Stomach (tissue), 9 donors: ENCODE data around the gene PPP1R12A. TPM values are rescaled to one million over a fixed set of nuclear protein-coding genes. Genes with fewer than 3 reads are reported as not detected.

Source experiments
- DNase-seq, 2 donors: peaks; one replicate each; pipeline versions ENCODE4 v3.0.0 to v3.0.0-alpha.2; 2013 to 2019
- H3K27ac ChIP-seq, 5 donors: fragments of 200-600 bp in 4 of 5; sonication (generic) in 4 of 5; one replicate each; pipeline ENCODE4 v1.5.1; 2013 to 2019; ENCODE audit warnings: mild to moderate bottlenecking in 1 of 5, moderate library complexity in 1 of 5
- H3K27me3 ChIP-seq, 3 donors: fragments of 200-600 bp; sonication (generic); one replicate each; pipeline ENCODE4 v1.5.1; 2017 to 2019; ENCODE audit warnings: mixed run types in 1 of 3
- H3K36me3 ChIP-seq, 4 donors: fragments of 200-600 bp; sonication (generic); 1 replicate in 3 of 4; 2 replicates in 1 of 4; pipeline ENCODE4 v1.5.1; 2016 to 2019
- H3K4me1 ChIP-seq, 4 donors: fragments of 200-600 bp; sonication (generic); one replicate each; pipeline ENCODE4 v1.5.1; 2016 to 2019
- H3K4me3 ChIP-seq, 4 donors: fragments of 200-600 bp; sonication (generic) in 3 of 4; one replicate each; pipeline ENCODE4 v1.5.1; 2016 to 2019; ENCODE audit warnings: mild to moderate bottlenecking in 1 of 4
- H3K9me3 ChIP-seq, 4 donors: fragments of 200-600 bp; sonication (generic); one replicate each; pipeline ENCODE4 v1.5.1; 2016 to 2019
- CTCF ChIP-seq, 7 experiments: fragments of 450-650 bp in 4 of 7; fragments of 200-600 bp in 3 of 7; sonication (generic) in 3 of 7; IDR thresholded peaks; one replicate each; pipeline ENCODE4 v1.5.1; 2016 to 2019; ENCODE audit warnings: antibody characterized with exemption in 7 of 7, control low read depth in 2 of 7, mild to moderate bottlenecking in 1 of 7
- EP300 ChIP-seq: sonication (generic); formaldehyde crosslinking; IDR thresholded peaks from one replicate; pipeline ENCODE4 v1.6.1; 2017; ENCODE audit warnings: antibody characterized with exemption
- POLR2A ChIP-seq, 4 donors: fragments of 450-650 bp; IDR thresholded peaks; one replicate each; pipeline ENCODE4 v1.6.1; 2016; ENCODE audit warnings: antibody characterized with exemption in 4 of 4, control low read depth in 2 of 4, mild to moderate bottlenecking in 1 of 4, moderate library complexity in 1 of 4
- POLR2AphosphoS5 ChIP-seq, 3 donors: sonication (generic); formaldehyde crosslinking; IDR thresholded peaks; one replicate each; pipeline ENCODE4 v1.6.1; 2016; ENCODE audit warnings: antibody characterized with exemption in 3 of 3
- WGBS, 5 donors: extraction: QIAGEN DNeasy Blood & Tissue Kit in 3 of 5; methylation state at CpG; one replicate each; pipeline versions ENCODE4 v1.1.5 to v1.1.7; 2013 to 2018; 5-methylcytosine and 5-hydroxymethylcytosine counted together
- intact Hi-C: fragments of 100-400 bp; cut with DNase I; formaldehyde crosslinking; loops from one replicate; pipeline ENCODE4 v1.15.1; 2023; ENCODE audit warnings: low total_unique reads
- polyA plus RNA-seq, 3 donors: library from polyadenylated mRNA; stranded (reverse); fragments of 200-250 nt; gene quantifications; one replicate each; pipeline ENCODE4 v1.2.3, GENCODE V29; 2013
- total RNA-seq, 5 donors: library from RNA; depleted of rRNA; stranded (reverse); fragments of >200 nt; gene quantifications; one replicate each; pipeline versions ENCODE4 v1.1.0 to v1.2.3, GENCODE V29; 2014 to 2016
- donor health status: healthy with polysubstance abuse.
- donor health status: Bipolar disorder and iron deficiency.
- donor health status: healthy.

Gene PPP1R12A
- total and polyA plus RNA-seq, 8 donors, result 7.5 to 425 (median 112) TPM

DNA sequence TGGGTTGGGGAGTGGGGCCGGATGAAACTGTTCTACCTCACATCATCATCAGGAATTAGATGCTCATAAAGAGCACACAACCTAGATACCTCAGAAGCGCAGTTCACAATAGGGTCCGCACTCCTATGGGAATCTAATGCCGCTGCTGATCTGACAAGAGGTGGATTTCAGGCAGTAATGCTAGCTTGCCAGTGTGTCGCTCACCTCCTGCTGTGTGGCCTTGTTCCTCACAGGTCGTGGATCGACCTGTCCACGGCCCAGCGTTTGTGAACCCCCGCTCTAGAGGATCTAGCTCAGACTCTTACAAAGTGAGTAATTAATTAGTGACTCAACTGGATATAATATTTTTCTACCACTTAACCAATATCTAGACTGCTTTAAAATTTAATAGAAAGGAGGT lies 5.8 kb downstream of the PPP1R12A start:
- Histone ChIP-seq H3K4me3 (no peak overlapping the region), H3K36me3 (no peaks in the 10 kb centered on the region), H3K4me1 (peaks cover 7 to 89% (median 43%) of the 10 kb centered on the region in 4 donors), H3K27me3 (no peaks in the 10 kb centered on the region), H3K27ac (peak overlapping the region in 2 of 5 donors; percentile 30 to 47), H3K9me3 (no peaks in the 10 kb centered on the region)
- DNase-seq, result no peak
- intact Hi-C loops, result no loop called here
- 87 to 95% (median 91%) methylated on average over 9 to 10 of the region's 10 CpGs for WGBS, 5 donors
- no peak for TF ChIP-seq CTCF (IDR thresholded peaks at IDR 0.05)
- TF ChIP-seq EP300, result no peak
- TF ChIP-seq POLR2AphosphoS5 (IDR thresholded peaks at IDR 0.05), result no peak
- TF ChIP-seq POLR2A (IDR thresholded peaks at IDR 0.05), result no peak

- peak in 1 of 2 donors; percentile 50 for DNase-seq
- Histone ChIP-seq H3K36me3 (no peaks in the 10 kb centered on the region), H3K4me1 (peaks cover 3 to 84% (median 42%) of the 10 kb centered on the region in 4 donors), H3K9me3 (no peaks in the 10 kb centered on the region), H3K27ac (peak overlapping the region in 2 of 5 donors; percentile 4 to 47), H3K27me3 (no peaks in the 10 kb centered on the region), H3K4me3 (no peak overlapping the region)
- TF ChIP-seq EP300 (no peak), CTCF (IDR thresholded peaks at IDR 0.05) (no peak), POLR2AphosphoS5 (IDR thresholded peaks at IDR 0.05) (no peak), POLR2A (IDR thresholded peaks at IDR 0.05) (no peak)
- intact Hi-C loops, result no loop called here
- WGBS, 5 donors, result 39 to 51% (median 44%) methylated on average over 1 of the region's 1 CpG
These were observed 7.0 kb downstream of the PPP1R12A start for GRCh38 chr12:79927772-79928474.

DNA sequence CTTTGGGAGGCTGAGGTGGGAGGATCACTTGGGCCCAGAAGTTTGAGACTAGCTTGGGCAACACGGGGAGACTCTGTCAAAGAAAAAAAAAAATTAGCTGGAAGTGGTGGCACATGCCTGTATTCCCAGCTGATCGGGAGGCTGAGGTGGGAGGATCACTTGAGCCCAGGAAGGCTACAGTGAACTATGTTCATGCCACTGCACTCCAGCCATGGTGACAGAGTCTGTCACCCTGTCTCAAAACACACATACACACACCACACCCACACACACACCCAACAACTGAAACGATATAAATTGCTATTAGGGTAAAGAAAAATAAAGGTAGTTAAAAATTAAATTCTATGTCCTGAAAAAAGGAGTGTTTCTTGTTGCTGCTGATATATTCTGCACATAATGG lies 7.9 kb downstream of the PPP1R12A start:
- H3K27ac ChIP-seq, result no peak overlapping the region
- intact Hi-C loops, result no loop called here
- no peak overlapping the region for H3K4me3 ChIP-seq
- WGBS, 5 donors, result 55 to 71% (median 64%) methylated on average over 3 of the region's 3 CpGs
- no peaks in the 10 kb centered on the region for H3K27me3 ChIP-seq
- H3K4me1 ChIP-seq, result peaks cover 0 to 77% (median 38%) of the 10 kb centered on the region in 4 donors
- H3K9me3 ChIP-seq, result no peaks in the 10 kb centered on the region
- TF ChIP-seq POLR2A (IDR thresholded peaks at IDR 0.05), result no peak
- no peak for TF ChIP-seq EP300
- TF ChIP-seq POLR2AphosphoS5 (IDR thresholded peaks at IDR 0.05), result no peak
- TF ChIP-seq CTCF (IDR thresholded peaks at IDR 0.05), result no peak
- DNase-seq, result no peak
- no peaks in the 10 kb centered on the region for H3K36me3 ChIP-seq

DNA sequence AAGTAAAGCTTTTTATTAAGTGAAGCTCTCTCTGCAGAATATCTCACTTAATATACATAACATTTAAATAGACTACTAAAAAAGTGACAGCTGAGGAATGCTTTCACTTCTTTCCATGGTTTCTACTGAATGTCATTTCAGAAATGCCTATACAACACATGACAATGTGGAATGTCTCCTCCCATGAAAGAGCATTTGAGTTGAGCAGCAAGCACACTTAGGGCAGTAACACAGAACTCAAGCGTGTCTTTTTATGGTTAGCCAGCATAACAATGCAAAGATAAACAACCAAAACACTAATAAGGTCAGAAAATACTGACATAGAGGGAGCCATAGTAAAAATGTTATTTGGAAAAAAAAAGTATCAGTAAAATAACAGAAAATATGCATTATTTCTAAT lies 9.4 kb downstream of the PPP1R12A start:
- Histone ChIP-seq H3K27ac (peak overlapping the region in 1 of 5 donors; percentile 28), H3K27me3 (no peaks in the 10 kb centered on the region), H3K9me3 (no peaks in the 10 kb centered on the region), H3K36me3 (no peaks in the 10 kb centered on the region), H3K4me3 (no peak overlapping the region), H3K4me1 (peaks cover 0 to 78% (median 41%) of the 10 kb centered on the region in 4 donors)
- WGBS, 5 donors, result 43 to 56% (median 55%) methylated on average over 1 of the region's 1 CpG
- DNase-seq, result no peak
- TF ChIP-seq EP300, result no peak
- TF ChIP-seq POLR2AphosphoS5 (IDR thresholded peaks at IDR 0.05), result no peak
- no peak for TF ChIP-seq POLR2A (IDR thresholded peaks at IDR 0.05)
- no peak for TF ChIP-seq CTCF (IDR thresholded peaks at IDR 0.05)
- intact Hi-C loops, result no loop called here
